ENCODE data around the gene BUB3.
"Not testable (repeated sequence)": the region's sequence is repeated elsewhere in the genome, so short reads cannot be mapped to it uniquely, and the experiment has no call there.

Gene BUB3

DNA sequence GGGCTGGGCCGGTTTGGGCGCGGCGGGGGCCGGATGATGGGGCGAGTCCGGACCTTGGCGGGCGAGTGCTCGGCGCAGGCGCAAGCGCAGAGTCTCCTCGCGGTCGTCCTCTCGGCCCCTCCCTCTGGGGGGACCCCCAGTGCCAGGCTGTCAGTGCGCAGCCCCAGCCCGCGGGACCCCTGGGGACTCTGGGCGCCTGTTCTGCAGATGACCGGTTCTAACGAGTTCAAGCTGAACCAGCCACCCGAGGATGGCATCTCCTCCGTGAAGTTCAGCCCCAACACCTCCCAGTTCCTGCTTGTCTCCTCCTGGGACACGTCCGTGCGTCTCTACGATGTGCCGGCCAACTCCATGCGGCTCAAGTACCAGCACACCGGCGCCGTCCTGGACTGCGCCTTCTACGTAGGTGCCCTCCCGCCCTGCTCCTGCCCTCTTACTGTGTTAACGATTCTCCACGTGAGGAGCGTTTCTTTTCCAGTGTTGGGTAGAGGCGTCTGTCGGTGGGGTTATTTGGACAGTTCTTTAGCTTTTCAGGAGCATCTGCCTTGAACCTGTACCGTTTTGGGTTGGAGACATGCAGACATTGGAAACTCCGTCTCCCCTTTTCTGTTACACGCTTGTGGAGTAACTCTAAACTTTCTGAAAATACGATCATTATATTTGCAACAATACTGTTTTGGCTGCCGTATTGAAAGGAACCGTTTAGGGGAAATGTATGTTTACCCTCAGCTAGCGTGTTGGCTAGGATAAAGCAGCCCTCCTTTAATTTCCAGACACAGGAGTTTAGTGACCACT lies 706 bp downstream of the BUB3 start:
- peak; percentile 68 for DNase-seq

DNA sequence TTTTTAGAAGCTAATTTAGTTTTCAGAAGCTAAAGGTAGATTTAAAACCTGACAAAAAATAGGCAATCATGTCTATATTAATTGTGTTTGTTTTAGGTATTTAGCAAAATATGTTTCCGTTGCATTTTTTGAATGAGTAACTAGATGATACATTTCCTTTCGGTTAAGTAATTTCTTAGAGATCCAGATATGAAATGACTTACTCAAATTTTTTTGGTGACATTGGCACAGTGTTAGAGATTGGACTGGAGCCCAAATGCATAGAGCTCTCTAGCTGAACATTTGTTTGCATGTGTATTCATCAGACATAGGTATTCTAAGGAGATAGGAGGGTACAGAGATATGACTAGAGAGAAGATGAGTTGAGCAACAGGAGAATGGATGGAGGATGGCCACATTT lies 1.9 kb downstream of the BUB3 start:
- no peak for DNase-seq

DNA sequence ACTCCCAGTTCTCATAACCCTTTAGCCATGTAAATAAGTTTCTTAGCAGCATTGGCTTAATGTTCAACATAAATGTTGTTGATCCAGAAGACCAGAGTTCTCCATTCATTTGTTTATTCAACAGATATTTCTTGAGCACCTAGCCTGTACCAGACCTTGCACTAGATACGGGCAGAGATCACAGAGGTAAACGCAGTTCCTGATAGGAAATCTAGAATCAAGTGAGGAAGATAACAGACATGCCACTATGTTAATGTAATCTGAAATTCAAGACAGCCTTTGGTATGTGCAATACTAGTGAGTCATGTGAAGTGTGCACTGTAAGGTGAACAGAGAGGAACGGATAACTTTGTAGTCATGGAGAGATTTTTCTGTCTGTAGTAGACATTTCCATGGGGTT lies 3.0 kb downstream of the BUB3 start:
- no peak for DNase-seq

DNA sequence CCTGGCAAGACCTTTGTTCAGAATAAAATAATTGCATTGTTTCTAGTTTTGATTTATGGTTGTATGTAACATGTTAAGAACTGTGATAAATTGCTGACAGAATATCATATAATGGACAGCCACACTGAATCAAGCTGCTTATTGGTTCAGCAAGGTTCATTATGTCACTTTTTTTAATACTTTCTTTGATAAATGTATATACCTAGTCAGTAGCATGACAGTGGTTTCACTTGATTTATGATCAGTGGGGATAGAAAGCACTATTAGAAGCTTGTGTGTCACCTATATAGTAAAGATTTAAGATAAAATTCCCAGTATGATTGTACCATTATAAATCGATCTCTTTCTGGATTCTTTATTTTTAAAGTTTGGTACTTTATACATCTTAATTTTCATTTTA lies 4.5 kb downstream of the BUB3 start:
- no peak for DNase-seq

DNA sequence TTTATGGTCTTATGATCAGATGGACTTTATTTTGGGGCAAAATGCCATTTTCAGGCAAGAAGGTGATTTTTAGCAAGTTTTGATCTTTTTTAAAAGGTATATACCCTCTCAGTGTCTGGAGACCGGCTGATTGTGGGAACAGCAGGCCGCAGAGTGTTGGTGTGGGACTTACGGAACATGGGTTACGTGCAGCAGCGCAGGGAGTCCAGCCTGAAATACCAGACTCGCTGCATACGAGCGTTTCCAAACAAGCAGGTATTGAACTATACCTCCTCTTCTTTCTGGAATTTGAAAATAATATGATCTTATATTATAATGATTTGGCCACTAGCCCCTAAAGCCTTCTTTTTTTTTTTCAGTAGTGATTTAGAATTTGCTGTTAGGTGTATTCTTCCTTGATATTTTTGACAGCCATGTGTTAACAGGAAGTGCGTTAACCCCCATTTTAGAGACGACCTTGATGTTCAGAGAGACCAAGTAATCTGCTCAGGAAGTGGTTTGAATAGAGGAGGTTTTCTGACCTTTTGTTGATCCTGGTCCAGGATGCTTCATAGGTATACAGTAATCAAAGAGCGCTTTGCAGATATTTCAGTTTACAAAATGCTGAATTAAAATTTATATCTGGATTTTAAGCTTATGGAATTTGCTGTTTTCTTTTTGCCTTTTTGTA lies 6.2 kb downstream of the BUB3 start:
- no peak for DNase-seq

DNA sequence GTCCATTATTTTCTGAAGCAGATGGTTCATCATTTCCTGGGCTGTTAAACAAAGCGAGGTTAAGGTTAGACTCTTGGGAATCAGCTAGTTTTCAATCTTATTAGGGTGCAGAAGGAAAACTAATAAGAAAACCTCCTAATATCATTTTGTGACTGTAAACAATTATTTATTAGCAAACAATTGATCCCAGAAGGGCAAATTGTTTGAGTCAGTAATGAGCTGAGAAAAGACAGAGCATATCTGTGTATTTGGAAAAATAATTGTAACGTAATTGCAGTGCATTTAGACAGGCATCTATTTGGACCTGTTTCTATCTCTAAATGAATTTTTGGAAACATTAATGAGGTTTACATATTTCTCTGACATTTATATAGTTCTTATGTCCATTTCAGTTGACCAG lies 10.1 kb downstream of the BUB3 start:
- DNase-seq, result no peak

DNA sequence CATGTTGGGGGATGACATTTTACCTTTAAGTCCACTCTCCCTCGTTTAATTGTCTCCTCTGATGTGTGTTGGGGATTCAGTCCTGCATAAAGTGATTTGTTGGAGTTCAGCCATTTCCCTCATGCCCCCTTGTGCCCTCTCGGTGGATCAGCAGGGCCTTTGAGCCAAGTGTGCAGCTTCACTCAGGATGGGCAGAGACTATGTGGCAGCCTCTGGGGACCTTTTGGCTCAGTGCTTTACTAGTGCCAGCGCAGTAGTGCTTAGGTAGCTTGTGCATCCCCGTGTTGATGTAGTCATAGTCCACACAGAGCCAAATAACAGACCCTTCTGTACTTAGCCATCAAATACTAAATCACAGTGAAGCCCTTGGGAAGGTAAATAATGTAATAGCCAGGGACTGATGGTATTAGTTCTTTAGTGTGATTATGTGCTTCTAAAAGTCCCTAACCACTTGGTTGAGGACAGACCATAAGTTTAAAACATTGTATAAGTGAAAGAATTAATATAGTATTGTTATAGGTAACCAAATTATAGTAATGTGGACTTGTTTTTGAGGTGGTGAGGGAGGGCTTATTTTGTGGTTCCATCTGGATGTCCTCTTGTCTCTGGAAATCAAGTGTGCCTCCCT lies 11.4 kb downstream of the BUB3 start:
- DNase-seq, result peak; percentile 2

DNA sequence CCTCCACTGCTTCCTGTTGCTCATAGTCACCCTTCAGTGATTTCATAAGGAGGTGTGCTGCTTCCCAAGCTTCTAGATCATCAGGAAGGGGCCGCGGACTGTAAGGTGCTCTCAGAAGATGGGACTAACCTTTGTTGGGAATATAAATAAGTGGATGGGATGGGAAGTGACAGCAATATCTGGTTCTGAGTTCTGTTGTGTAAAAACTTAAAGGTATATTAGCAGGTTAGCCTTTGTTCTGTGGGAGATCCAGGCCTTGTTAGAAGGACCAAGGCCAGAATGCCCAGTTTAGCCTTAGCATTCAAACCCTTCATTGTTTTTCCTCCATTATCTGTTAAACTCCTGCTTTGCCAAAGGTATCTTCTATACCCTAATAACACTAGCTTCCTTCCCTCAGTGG lies 12.4 kb downstream of the BUB3 start:
- DNase-seq, result no peak

DNA sequence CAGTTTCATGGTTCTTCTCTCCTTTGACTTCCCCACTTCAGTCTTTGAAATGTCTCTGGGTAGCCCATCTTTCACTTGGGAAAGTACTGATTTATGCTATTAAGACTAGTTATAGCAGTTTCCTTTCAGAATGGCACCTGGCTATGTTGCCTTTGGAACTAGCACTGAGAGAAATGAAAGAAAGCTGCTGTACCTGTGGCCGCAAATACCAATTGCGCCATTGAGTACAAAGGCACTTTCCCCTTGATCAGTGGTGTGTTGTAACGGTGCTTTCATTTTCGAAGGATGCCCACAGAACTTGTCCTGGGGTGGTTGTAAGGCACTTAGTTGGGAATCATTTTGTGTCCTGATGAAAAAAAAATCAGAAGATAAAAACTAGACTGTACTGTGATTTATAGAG lies 16.8 kb downstream of the BUB3 start:
- DNase-seq, result no peak

DNA sequence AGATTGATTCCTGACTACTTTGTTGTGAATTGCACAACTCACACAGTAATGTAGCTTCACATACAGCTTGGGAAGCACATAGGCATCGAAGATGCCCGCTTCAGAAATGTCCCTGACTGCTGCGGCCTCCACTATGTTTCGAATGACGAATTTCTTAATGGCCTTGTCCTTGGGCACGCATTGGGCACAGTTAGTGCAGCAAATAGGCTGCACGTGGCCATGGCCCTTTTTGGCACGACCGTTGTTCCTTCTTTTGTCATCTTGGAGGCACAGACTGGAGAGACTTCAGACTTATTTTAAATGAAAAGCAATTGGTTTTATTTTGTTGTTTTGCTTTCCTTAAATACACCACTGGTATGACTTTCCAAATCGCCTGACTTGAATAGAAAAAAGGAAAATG lies 17.4 kb downstream of the BUB3 start:
- DNase-seq, result not testable (repeated sequence)

DNA sequence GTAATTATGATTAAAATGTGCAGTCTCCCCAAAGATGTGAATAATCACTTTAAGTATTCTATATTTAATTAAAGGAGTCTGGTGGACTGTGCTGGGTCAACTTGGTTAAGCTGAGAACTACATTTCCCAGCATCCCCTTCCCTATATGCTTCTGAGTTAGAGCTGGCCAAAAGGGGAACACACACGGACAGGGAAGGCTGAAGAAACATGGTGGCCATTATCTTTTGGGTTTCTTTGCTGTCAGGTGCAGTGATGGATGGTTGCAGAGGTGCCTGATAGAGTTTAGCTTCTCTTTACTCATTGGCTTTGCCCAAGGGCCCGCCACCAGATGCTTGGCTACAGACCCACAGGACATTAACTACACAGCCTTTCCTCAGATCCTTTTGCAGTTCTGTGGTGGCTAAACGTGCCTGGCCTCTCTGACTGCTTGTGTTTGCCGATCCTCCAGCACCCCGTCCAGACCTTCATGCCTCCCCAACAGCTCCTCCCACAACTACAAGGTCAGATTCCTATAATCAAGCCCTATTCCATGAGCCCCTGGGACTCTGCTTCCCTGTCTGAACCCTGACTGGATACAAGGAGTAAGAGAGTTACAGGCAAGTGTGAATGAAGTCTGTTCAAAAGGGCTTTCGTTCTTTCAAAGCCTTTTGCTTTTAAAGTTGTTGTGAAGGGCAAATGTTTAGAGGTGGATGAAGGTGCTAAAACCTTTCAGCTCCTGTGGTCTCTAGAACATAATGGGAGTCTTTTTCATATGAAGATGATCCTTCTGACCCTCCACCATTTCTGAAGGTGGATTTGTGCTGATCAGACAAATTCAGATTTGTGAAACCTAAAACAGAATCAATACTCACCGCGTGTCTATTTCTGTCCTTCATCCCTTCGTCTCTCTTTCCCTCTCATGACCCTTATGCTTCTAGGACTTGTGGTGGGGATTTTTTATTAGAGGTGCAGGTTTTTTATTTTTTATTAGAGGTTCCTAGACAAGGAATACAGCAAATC lies 21.5 kb downstream of the BUB3 start:
- DNase-seq, result no peak

DNA sequence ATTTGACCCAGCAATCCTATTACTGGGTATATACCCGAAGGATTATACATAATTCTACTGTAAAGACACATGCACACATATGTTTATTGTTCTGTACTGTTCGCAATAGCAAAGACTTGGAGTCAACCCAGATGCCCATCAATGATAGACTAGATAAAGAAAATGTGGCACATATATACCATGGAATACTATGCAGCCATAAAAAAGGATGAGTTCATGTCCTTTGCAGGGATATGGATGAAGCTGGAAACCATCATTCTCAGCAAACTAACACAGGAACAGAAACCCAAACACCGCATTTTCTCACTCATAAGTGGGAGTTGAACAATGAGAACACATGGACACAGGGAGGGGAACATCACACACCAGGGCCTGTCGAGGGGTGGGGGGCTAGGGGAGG lies 24.2 kb downstream of the BUB3 start:
- DNase-seq, result not testable (repeated sequence)

DNA sequence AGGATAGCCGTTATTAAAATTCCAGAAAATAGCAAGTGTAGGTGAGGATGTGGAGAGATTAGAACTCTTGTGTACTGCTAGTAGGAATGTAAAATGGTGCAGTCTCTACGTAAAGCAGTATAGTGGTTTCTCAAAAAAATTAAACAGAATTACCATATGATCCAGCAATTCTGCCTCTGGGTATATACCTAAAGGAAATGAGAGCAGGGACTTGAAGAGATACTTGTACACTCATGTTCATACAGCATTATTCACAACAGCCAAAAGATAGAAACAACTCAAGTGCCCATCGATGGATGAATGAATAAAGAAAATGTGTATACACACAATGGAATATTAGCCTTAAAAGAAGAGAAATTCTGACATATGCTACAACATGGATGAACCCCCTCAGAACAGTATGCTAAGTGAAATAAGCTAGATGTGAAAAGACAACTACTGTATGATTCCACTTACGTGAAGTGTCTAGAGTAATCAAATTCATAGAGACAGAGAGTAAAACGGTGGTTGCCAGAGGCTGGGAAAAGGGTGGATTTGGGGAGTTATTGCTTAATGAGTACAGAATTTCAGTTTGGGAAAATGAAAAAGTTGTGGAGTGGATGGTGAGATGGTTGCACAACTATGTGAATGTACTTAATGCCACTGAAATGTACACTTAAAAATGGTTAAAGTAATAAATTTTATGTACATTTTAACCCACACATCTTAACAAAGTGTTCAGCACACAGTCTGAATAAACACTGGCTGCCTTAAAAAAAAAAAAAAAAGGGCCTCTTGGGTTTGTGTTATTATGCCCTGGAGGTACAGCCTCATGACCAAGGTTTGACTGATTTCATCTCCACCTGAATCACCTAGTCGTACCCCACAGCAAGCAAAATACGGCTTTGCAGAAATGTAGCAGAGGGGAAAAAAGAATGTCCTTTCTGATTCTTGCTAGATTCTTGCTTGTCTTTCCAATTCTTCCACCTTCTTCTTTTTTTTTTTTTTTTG lies 26.2 kb downstream of the BUB3 start:
- DNase-seq, result no peak

DNA sequence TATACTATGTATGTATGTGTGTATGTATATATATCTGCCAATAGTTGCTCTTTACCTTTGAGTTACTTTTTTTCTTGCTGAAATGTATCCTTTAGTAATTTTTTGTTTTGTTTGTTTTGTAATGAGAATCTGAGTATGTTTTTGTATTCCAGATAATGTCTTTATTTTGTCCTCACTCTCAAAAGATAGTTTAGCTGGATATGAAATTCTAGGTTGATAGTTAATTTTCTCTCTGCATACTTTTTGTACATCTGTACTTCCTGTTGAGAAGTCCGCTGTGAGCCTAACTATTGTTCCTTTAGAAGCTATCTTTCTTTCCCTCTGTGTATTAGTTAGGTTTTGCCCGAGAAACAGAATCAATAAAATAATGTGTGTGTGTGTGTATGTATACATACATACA lies 29.5 kb downstream of the BUB3 start:
- no peak for DNase-seq

DNA sequence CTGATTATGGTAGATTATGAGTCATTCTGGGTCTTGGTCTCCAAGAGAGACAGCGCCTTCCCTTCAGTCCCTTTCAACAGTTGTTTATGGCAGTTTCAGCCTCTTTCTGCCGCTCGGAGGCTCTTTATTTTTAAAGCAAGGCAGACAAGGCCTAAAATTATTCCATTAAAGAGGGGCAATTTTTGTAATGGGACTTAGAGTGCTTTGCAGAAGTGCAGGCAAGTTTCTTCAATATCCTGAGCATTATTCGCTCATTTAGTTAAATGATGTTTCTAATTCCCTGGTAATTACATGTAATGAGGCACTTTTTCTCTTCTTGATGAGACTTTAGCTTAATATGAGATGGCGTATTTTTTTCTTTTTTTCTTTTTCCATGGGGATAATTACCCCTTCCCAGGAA lies 33.6 kb downstream of the BUB3 start:
- no peak for DNase-seq

DNA sequence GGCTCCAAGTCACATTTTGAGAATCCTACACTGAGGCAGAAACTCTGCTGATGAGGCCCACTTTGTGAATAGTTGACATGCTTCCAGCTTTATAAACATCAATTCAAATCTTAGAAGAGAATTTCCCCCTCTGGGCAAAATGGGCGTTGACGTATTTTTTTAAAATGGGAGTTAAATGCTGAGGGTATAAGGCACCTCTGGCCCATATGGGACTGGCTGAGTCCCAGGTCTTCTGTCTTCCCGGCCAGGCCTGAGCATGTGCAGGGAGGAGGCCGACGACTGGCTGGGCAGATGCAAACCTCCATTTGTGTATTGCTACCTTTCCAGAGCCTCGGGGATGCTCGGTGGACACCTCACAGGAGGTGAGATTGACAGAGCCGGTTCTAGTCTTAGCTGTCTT lies 37.7 kb downstream of the BUB3 start:
- no peak for DNase-seq

DNA sequence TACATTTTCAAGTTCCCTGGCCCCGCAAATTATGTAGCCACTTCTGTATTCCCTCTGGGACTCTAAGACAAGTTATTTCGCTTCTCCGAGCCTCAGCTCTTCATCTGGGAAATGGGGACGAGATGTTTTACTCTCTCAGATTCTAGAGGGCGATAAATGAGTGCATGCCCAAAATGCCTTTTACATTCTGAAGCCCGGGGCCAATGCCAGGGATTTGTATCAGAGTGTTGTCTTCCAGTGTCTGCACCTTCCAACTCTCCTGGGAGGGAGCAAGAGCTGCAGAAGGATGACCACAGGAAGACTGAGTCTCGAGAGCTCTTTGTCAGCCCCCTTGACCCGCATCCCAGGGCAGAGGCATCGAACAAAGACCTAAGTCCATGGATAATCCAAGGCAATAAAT lies 39.9 kb downstream of the BUB3 start:
- DNase-seq, result no peak

DNA sequence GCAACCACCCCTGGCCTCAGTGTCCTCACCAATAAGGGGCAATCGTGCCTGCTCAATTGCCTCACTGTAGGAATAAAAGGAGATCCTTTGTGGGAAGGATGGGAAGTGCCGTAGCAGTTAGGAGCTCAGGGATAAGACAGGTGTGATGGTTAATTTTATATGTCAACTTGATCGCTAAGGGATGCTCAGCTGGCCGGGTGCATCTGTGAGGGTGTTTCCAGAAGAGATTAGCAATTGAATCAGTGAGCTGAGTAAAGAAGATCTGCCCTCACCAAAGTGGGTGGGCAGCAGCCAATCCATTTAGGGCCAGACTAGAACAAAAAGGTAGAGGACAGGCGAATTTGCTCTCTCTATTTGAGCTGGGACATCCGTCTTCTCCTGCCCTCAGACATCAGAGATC lies 46.3 kb downstream of the BUB3 start:
- DNase-seq, result no peak

DNA sequence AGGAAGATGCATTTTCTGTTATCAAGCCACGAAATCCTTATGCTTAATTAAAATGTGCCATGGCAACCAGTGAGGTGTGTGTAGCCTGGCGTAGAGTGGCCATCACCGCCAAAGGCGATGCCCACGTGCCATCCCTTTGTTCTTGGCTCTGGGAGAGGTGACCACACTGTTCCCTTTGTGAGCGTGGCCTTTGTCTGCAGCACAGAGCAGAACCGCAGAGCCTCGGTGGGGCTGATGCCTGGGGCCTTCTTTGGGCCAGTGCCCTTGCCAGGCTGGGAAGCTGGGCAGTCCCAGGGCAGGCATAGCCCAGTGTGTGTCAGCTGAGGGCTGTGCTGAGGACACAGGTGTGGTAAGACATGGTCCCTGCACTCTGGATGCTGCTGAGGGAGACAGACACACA lies 48.3 kb downstream of the BUB3 start:
- DNase-seq, result no peak

DNA sequence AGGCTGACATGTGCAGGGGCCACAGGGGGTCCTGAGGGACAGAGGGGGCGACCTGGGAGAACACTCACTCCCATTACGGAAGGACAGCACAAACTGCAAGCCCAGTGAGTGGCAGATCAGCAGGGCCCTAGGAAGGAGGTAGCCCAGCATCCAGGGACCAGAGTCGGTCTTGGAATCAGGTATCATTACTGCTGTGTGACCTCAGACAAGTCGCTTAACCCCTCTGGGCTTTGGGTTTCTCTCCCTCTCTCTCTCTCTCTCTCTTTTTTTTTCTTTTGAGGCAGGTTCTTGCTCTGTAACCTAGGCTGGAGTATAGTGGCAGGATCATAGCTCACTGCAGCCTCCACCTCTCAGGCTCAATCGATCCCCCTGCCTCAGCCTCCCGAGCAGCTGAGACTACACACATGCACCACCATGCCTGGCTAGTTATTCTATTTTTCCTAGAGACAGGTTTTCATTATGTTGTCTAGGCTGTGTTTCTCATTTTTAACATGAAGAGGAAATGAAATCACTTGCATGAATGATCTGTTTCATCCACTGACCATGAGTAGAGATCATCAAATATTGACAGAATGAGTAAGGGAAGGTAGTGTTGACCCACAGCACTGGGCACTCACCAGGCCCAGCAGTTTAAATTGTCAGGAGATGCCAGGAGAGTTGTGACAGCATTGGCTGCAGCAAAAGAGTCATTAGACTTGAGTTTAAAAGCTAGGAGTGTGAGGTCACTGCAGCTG lies 49.4 kb downstream of the BUB3 start:
- peak; percentile 18 for DNase-seq

DNA sequence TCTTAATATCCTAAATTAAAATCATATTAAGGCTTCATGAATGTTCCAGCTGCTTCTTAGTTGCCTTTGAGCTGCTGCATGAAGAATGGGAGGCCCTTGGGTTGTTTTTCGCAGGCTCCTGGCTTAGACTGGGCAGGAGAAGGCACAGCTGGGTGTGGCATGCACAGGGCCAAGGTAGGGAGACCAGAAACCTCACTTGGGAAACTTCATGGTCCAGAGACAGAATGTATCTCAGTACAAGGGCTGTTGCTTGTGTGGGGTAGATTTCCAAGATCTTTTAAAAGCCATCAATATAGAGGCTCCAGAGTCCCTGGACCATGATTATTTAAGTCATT lies 49.9 kb downstream of the BUB3 start:
- no peak for DNase-seq

All from NCI-H69 (cell line).